ENCODE measurements around the gene RBM47.

Gene RBM47

DNA sequence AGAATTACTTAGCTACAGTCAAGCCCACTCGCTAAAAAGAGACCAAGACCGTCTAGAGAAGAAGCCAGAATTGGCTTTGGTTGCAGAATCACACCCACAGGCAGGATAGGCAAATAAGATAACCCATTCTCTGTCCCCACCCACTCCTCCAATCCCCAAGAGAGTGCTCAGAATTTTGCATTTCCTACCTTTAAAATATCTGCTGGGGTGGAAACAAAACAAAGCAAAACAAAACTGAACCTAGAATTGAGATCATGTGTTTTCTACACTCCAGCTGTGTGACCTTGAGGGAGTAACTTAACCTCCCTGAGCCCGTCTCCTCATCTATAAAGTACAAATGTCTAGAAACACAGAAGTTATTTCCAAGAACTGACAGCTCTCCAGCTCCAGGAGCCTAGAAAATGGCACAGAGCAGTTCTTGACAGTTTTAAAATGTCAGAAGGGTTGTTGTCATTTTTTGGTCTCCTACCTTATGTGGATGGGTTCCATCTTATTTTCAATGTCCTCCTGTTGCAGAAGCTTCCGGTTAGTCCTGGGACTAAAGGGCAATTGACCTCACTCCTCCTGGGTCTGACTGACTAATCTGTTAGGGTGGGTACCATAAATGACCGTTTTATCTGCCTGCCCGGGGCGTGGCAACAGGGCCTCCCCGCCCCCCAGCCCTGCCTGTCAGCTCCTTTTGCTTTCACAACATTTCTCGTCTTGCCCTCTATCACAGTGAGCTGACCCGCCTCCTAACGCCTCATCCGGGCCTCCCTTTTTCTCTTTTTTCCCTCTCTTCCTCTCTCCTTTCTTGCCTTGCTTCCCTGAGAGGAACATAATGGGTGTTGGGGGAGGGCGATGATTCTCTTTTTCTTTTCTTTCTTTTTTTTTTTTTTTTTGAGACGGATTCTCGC is 114.0 kb downstream of the RBM47 start:
- DNase-seq (ENCODE audit: low read depth): peak; percentile 93
- H3K4me3 ChIP-seq (ENCODE audit: low read depth, low read length): no peak overlapping the region
- TF ChIP-seq, protein P1, sequence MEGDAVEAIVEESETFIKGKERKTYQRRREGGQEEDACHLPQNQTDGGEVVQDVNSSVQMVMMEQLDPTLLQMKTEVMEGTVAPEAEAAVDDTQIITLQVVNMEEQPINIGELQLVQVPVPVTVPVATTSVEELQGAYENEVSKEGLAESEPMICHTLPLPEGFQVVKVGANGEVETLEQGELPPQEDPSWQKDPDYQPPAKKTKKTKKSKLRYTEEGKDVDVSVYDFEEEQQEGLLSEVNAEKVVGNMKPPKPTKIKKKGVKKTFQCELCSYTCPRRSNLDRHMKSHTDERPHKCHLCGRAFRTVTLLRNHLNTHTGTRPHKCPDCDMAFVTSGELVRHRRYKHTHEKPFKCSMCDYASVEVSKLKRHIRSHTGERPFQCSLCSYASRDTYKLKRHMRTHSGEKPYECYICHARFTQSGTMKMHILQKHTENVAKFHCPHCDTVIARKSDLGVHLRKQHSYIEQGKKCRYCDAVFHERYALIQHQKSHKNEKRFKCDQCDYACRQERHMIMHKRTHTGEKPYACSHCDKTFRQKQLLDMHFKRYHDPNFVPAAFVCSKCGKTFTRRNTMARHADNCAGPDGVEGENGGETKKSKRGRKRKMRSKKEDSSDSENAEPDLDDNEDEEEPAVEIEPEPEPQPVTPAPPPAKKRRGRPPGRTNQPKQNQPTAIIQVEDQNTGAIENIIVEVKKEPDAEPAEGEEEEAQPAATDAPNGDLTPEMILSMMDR (IDR thresholded peaks at IDR 0.05; ENCODE audit: insufficient read depth, low read depth, low read length, missing control alignments): no peak

GRCh38 chr4:40515037-40515397 is 114.6 kb downstream of the RBM47 start:
- no peak for DNase-seq (ENCODE audit: low read depth)
- TF ChIP-seq, protein P1 (IDR thresholded peaks at IDR 0.05; ENCODE audit: insufficient read depth, low read depth, low read length, missing control alignments): no peak
- H3K4me3 ChIP-seq (ENCODE audit: low read depth, low read length): no peak overlapping the region; the same call in 1 of the 2 replicates

DNA sequence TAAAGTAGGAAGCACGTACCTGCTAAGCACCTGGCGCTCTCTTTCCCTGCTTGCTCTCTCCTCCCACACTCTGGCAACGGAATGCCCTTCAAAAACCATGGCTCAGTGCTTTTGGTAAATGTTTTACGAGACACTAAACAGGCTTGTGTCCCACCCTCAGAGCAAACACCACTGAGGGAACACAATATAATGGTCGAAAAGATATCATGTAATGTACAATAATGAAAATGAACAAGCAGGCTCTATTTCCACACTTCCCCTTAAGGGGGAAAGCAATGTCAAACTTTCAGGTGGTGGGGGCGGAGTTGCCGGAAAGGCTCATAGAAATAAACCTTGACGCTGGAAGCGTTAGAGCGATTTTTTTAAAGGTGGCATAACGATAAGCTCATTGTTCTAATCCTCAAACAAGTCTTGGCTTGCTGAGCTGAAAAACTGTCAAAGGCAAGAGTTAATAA is 115.1 kb downstream of the RBM47 start:
- no peak overlapping the region for H3K4me3 ChIP-seq (ENCODE audit: low read depth, low read length)
- no peak for DNase-seq (ENCODE audit: low read depth)
- TF ChIP-seq, protein P1 (IDR thresholded peaks at IDR 0.05; ENCODE audit: insufficient read depth, low read depth, low read length, missing control alignments): no peak

DNA sequence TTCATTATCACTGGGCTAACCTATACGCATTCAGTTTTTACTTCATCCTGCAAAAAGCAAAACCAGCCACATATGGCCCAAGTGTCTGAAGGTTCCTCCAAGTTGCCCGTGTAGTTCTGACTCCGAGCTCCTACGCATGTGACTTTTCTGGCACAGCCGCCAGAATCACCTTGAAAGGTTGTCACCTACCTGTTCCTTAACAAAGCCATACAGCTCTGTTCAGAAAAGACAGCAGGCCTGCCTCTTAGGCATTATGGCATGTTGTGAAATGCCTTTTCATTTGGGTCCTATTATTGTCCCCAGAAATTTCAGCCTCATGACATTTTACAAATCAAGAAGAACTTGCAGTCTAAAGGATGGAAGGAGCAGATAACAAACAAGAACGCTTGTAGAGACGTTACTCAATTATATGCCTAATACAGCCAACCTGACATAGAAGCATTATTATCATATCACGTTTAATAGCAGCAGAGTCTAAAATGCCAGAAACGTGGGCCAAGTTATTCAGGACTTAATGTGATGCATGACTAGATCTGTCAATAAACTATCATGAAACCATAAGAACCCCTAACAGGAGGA is 118.5 kb downstream of the RBM47 start:
- no peak for DNase-seq (ENCODE audit: low read depth)
- TF ChIP-seq, protein P1 (IDR thresholded peaks at IDR 0.05; ENCODE audit: insufficient read depth, low read depth, low read length, missing control alignments): no peak
- no peak overlapping the region for H3K4me3 ChIP-seq (ENCODE audit: low read depth, low read length)

DNA sequence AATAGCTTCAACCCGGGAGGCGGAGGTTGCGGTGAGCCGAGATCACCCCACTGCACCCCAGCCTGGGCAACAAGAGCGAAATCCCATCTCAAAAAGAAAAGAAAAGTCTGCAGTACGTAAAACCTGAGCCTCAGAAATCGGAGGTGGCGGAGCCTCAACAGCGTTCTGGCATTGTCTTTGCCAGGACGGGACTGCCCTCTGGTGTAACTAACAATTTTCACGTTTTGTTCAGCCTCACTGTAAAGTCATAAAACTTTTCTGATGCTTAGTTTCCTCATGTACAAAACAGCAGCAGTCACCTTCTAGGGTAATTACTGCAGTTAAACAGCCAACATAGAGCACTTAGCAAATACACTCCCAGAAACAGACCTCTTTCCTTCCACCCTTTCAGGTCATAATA is 121.7 kb downstream of the RBM47 start:
- H3K4me3 ChIP-seq (ENCODE audit: low read depth, low read length): no peak overlapping the region
- TF ChIP-seq, protein P1 (IDR thresholded peaks at IDR 0.05; ENCODE audit: insufficient read depth, low read depth, low read length, missing control alignments): no peak
- DNase-seq (ENCODE audit: low read depth): no peak

GRCh38 chr4:40506492-40506891 is 123.2 kb downstream of the RBM47 start:
- no peak overlapping the region for H3K4me3 ChIP-seq (ENCODE audit: low read depth, low read length)
- DNase-seq (ENCODE audit: low read depth): no peak
- TF ChIP-seq, protein P1 (IDR thresholded peaks at IDR 0.05; ENCODE audit: insufficient read depth, low read depth, low read length, missing control alignments): no peak
